Coronary artery (tissue), 2 donors: ENCODE results near the gene LTBR.

Source experiments
- DNase-seq: peaks from one replicate; pipeline ENCODE4 v3.0.0-alpha.2; 2017; ENCODE audit warnings: low spot score
- H3K27ac ChIP-seq, 2 donors: fragments of 200-600 bp; sonication (generic); one replicate each; pipeline ENCODE4 v1.5.1; 2016 to 2019
- H3K4me3 ChIP-seq: fragments of 200-600 bp; sonication (generic); 2 replicates; pipeline ENCODE4 v1.5.1; 2016; ENCODE audit warnings: mild to moderate bottlenecking, moderate library complexity
- CTCF ChIP-seq: fragments of 200-600 bp; sonication (generic); IDR thresholded peaks from one replicate; pipeline ENCODE4 v1.5.1; 2019; ENCODE audit warnings: antibody characterized with exemption

LTBR gene

GRCh38 chr12:6352193-6353173, 31.5 kb upstream of the LTBR start:
- DNase-seq: no peak
- peak overlapping the region in 1 of 2 donors; percentile 67 for H3K27ac ChIP-seq
- no peak overlapping the region for H3K4me3 ChIP-seq
- TF ChIP-seq CTCF: no peak

DNA sequence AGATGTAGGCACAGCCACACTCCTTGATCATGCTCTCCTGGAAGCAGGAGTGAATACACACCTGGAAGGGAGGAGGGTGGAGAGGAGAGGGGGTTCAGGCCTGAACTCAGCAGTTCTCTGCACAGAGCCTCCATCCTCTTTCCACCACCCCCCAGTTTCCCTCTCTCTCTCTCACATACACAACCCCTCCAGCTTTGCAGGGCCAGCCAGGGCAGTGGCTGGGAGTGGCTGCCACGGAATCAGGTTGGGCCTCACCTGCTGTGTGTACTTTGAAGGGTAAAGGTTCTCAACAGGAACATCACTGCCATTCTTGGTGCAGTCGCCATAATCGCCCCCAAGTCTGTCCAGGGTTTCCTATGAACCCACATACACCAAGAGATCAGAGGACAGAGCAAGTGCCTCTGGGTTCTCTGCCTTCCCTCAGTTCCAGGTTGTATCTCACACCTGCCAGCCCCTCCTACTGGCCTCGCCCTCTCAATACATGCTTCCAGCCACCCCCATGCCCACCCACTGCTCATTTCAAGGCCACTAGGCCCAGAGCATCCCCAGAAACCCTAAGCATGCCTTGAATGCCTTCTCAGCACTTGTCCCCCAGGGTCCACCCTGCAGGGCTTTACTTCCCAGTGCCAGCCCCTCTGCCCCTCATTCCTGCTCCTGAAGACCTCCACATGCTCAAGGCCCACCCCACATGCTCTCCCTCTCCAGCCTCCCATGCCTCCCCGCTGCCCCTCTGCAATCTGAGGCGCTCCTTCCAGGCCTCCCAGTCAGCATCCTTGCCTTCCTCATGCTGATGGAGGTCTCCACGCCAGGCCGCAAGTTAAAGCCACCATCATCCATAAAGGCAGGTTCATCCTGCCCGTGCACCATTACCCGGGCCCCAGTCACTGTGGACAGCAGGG, 29.2 kb upstream of the LTBR start:
- no peak for TF ChIP-seq CTCF
- Histone ChIP-seq H3K27ac (peak overlapping the region in 1 of 2 donors; percentile 22), H3K4me3 (no peak overlapping the region)
- DNase-seq: no peak

DNA sequence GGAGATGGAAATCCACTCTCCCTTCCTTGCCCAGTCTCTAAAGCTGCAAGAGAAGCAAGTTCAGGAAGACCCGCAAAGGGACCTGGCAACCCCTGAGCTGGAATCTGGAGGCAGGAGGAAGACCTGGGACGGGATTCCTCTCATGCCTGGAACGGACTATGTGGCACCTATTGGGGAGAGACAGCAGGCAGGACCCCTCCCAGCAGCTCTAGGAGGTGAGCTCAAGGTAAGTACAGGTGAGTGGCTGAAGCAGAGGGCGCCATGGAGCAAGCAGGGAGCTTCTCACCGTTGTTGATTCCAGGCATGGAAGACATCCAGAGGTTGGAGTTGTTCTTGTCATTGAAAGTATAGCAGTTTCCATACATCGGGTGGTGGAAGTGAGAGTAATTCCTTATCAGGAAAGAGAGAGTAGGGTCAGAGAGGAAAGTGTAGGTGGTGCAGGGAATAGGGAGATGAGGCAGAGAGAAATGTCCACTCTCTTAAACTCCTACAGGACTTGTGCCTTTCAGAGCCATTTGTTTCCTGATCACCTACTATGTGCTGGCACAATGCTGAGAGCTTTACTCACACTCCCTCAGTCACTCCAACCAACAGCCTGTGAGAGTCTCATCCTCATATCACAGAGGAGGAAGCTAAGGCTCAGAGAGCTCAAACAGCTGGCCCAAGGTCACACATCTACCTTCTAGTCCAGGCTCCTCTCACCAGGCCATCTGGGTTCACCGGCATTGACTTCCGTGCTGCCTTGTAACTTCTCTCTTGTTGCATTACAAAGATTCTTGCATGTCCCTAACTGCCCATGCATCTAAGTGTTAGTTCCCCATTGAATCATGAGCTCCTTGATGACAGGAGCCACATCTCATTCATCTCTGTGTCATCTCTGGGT, 28.2 kb upstream of the LTBR start:
- Histone ChIP-seq H3K4me3 (no peak overlapping the region), H3K27ac (no peak overlapping the region)
- no peak for DNase-seq
- no peak for TF ChIP-seq CTCF

GRCh38 chr12:6356374-6356820, 27.6 kb upstream of the LTBR start:
- Histone ChIP-seq H3K27ac (no peak overlapping the region), H3K4me3 (no peak overlapping the region)
- no peak for TF ChIP-seq CTCF
- no peak for DNase-seq

GRCh38 chr12:6358881-6359280, 25.1 kb upstream of the LTBR start:
- Histone ChIP-seq H3K27ac (no peak overlapping the region), H3K4me3 (no peak overlapping the region)
- TF ChIP-seq CTCF: no peak
- DNase-seq: no peak

DNA sequence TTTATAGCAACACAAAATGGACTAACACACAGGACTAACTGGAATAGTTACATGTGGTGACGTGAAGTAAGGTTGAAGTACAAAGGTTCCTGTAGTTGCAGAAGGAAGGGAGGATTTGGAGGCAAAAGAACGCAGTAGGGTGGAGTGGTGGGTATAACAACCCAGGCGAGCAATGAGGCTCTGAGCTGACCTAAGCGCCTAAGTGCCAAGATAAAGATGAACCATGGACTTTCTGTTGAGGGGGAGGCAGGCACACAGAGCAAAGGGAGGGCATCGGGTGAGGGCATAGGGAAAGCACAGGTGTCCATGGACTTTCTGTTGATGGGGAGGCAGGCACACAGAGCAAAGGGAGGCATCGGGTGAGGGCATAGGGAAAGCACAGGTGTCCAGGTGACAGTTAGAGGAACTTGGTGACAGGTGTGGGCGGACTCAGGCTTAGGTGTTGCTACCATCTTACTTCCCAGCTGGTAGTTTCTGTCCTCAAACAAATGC, 23.8 kb upstream of the LTBR start:
- no peak for DNase-seq
- Histone ChIP-seq H3K27ac (no peak overlapping the region), H3K4me3 (no peak overlapping the region)
- no peak for TF ChIP-seq CTCF
